Endothelial cell of umbilical vein (primary cell): Measurements from ENCODE around the gene UBE3B. TPM values are rescaled to one million over a fixed set of nuclear protein-coding genes. Genes with fewer than 3 reads are reported as not detected.

ENCODE experiments used
- BruUV-seq: library from RNA; stranded (reverse); fragments of 400-500 nt; replicated peaks from 2 replicates; lab custom pipeline; 2021; lab: Mats Ljungman, UMichigan
- CTCF ChIA-PET: fragments of 300-600, 350-600 bp; sonication (Branson Sonifier 250); formaldehyde crosslinking; loops from one replicate; lab custom pipeline; 2021; ENCODE audit warnings: antibody characterized with exemption, inconsistent platforms; lab: Charles Lee
- POLR2A ChIA-PET: fragments of 300-600, 350-600 bp; sonication (Branson Sonifier 250); formaldehyde crosslinking; loops from one replicate; lab custom pipeline; 2021; ENCODE audit warnings: antibody characterized with exemption, inconsistent platforms; lab: Charles Lee
- DNase-seq: peaks from one replicate; pipeline ENCODE4 v3.0.0-alpha.2; 2011; ENCODE audit warnings: low read depth, low spot score
- FAIRE-seq: peaks from 2 replicates; lab custom pipeline; 2011; peaks lifted over from hg19 to GRCh38; lab: Jason Lieb, UNC
- H2AFZ ChIP-seq: 2 replicates; pipeline ENCODE4 v1.6.0; 2012; ENCODE audit warnings: low read depth, low read length, control low read depth, inconsistent platforms
- H3K27ac ChIP-seq: 2 replicates; pipeline ENCODE4 v1.5.1; 2011; ENCODE audit warnings: low read depth, mild to moderate bottlenecking, control low read depth, low read length, moderate library complexity; ENCODE audit not compliant: insufficient read depth
- H3K27me3 ChIP-seq, 2 experiments: 2 replicates each; pipeline versions ENCODE4 v1.6.0 to v1.6.1; 2011; ENCODE audit warnings: low read length in 2 of 2, mixed read lengths in 1 of 2; ENCODE audit not compliant: control insufficient read depth in 2 of 2, insufficient read depth in 2 of 2
- H3K36me3 ChIP-seq, 2 experiments: 2 replicates in 1 of 2; 3 replicates in 1 of 2; pipeline ENCODE4 v1.5.1; 2011; ENCODE audit warnings: low read length in 2 of 2, mild to moderate bottlenecking in 1 of 2, moderate library complexity in 1 of 2; ENCODE audit not compliant: control insufficient read depth in 2 of 2, insufficient read depth in 2 of 2; ENCODE audit errors: extremely low read depth in 1 of 2
- H3K4me1 ChIP-seq: 3 replicates; pipeline ENCODE4 v1.5.1; 2011; ENCODE audit warnings: mild to moderate bottlenecking, low read length; ENCODE audit not compliant: control insufficient read depth, insufficient read depth; ENCODE audit errors: extremely low read depth
- H3K4me2 ChIP-seq: 2 replicates; pipeline ENCODE4 v1.6.1; 2011; ENCODE audit warnings: low read length, control low read depth, mixed read lengths; ENCODE audit not compliant: insufficient read depth
- H3K4me3 ChIP-seq, 3 experiments: fragments of 200-600 bp in 1 of 3; sonication (generic), shearing (Covaris generic) in 1 of 3; replicated peaks in 1 of 3; 2 replicates each; pipeline ENCODE4 v1.5.1; 2011 to 2016; ENCODE audit warnings: control low read depth in 3 of 3, low read length in 3 of 3, mild to moderate bottlenecking in 2 of 3, inconsistent platforms in 1 of 3, low read depth in 1 of 3, moderate library complexity in 1 of 3; ENCODE audit not compliant: insufficient read depth in 1 of 3
- H3K79me2 ChIP-seq: 2 replicates; pipeline ENCODE4 v1.6.0; 2012; ENCODE audit warnings: low read length, inconsistent platforms; ENCODE audit not compliant: control insufficient read depth, insufficient read depth
- H3K9ac ChIP-seq: replicated peaks from 2 replicates; pipeline ENCODE3; 2011; ENCODE audit warnings: low read length, control low read depth; ENCODE audit not compliant: insufficient read depth; ENCODE audit errors: extremely low read depth
- H3K9me1 ChIP-seq: replicated peaks from 3 replicates; pipeline ENCODE4 v1.6.0; 2011; ENCODE audit warnings: mild to moderate bottlenecking, low read length; ENCODE audit not compliant: control insufficient read depth, insufficient read depth; ENCODE audit errors: extremely low read depth
- H3K9me3 ChIP-seq: replicated peaks from 2 replicates; pipeline ENCODE4 v1.5.1; 2012; ENCODE audit warnings: low read length, inconsistent platforms; ENCODE audit not compliant: control insufficient read depth, insufficient read depth
- H4K20me1 ChIP-seq: replicated peaks from 2 replicates; pipeline ENCODE3; 2011; ENCODE audit warnings: mild to moderate bottlenecking, low read length; ENCODE audit not compliant: control insufficient read depth, insufficient read depth; ENCODE audit errors: extremely low read depth
- EZH2 ChIP-seq: IDR thresholded peaks from 2 replicates; pipeline ENCODE4 v1.6.1; 2012; ENCODE audit warnings: borderline replicate concordance, low read depth, mild to moderate bottlenecking, moderate library complexity, low read length, inconsistent platforms; ENCODE audit not compliant: severe bottlenecking
- FOS ChIP-seq: IDR thresholded peaks from 2 replicates; pipeline ENCODE4 v1.6.1; 2011; ENCODE audit warnings: mild to moderate bottlenecking, low read length, moderate library complexity, borderline replicate concordance; ENCODE audit not compliant: insufficient read depth
- GATA2 ChIP-seq: IDR thresholded peaks from 2 replicates; pipeline ENCODE4 v1.7.0; 2011; ENCODE audit warnings: low read depth, mild to moderate bottlenecking, moderate library complexity, mixed read lengths, low read length; ENCODE audit not compliant: insufficient read length, insufficient read depth
- JUN ChIP-seq: IDR thresholded peaks from 2 replicates; pipeline ENCODE4 v1.6.1; 2011; ENCODE audit warnings: borderline replicate concordance, low read depth; ENCODE audit not compliant: insufficient read length, insufficient read depth
- MYC ChIP-seq: IDR thresholded peaks from one replicate; pipeline ENCODE4 v1.6.1; 2011; ENCODE audit warnings: mild to moderate bottlenecking, low read depth, low read length
- POLR2A ChIP-seq: IDR thresholded peaks from 2 replicates; pipeline ENCODE4 v1.6.1; 2012; ENCODE audit warnings: low read depth, mild to moderate bottlenecking, control low read depth, low read length
- POLR2AphosphoS5 ChIP-seq: IDR thresholded peaks from 2 replicates; pipeline ENCODE4 v1.6.1; 2012; ENCODE audit warnings: low read depth, mild to moderate bottlenecking, control low read depth, low read length, moderate library complexity; ENCODE audit not compliant: insufficient read depth
- dilution Hi-C: fragments of 300-500 bp; cut with MboI; formaldehyde crosslinking; loops from one replicate; pipeline ENCODE4 v1.15.0; 2019; ENCODE audit warnings: low sequenced_read_pairs; ENCODE audit not compliant: extremely low pct_ligation_motif_present
- intact Hi-C: fragments of 100-400 bp; cut with micrococcal nuclease; formaldehyde crosslinking; loops from one replicate; pipeline ENCODE4 v1.10.0; 2022
- polyA plus RNA-seq, 4 experiments: library from polyadenylated mRNA; depleted of rRNA in 3 of 4; stranded (reverse) in 3 of 4; unstranded in 1 of 4; fragments of >200 nt; gene quantifications; 2 replicates each; pipeline versions ENCODE4 v1.2.1 to v1.2.3, GENCODE V29; 2011 to 2012; ENCODE audit warnings: missing spikeins in 1 of 4
- total RNA-seq: library from RNA; stranded (reverse); gene quantifications from 2 replicates; pipeline ENCODE4 v1.2.3, GENCODE V29; 2021
- TF ChIP-seq, protein P1 (sequence below): IDR thresholded peaks from 2 replicates; pipeline ENCODE4 v1.6.1; 2011; ENCODE audit not compliant: insufficient read depth, insufficient read length
- TF ChIP-seq, protein P2 (sequence below), 2 donors: IDR thresholded peaks; 1 replicate in 1 of 2; 2 replicates in 1 of 2; pipeline ENCODE4 v1.5.1; 2011; ENCODE audit warnings: low read length in 2 of 2, mild to moderate bottlenecking in 2 of 2, moderate library complexity in 2 of 2, control low read depth in 1 of 2, inconsistent platforms in 1 of 2, low read depth in 1 of 2; ENCODE audit not compliant: insufficient read depth in 1 of 2; ENCODE audit errors: extremely low read depth in 1 of 2

The UBE3B gene
- total and polyA plus RNA-seq, 2 donors (not counting 3 experiments of a cell fraction or from before 2014, with no cell fraction given) = 24.9 to 40.8 TPM

DNA sequence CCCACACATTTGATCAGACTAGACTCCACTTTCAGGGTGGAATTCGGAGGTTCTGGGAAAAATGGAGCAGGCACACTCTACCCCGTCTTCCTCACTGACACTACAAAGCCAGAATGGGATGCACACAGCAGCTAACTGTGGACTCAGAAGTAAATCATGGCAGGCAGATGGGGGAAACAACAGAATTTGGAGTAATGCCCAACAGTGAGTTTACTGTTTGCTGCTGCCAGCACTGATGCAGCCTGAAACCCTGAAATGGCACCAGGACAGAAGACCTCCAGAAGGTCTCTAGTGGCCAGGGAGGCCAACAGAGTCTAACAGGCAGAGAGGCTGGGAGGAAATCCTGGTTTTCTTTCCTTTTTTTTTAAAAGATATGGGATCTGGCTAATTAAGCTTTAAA lies 24.9 kb upstream of the UBE3B start:
- Histone ChIP-seq H3K9me1 (no peaks in the 10 kb centered on the region), H3K9me3 (no peaks in the 10 kb centered on the region), H3K4me1 (peaks cover 14% of the 10 kb centered on the region), H3K27ac (no peak overlapping the region), H3K36me3 (peaks cover 28 to 61% of the 10 kb centered on the region in 2 experiments), H3K9ac (no peak overlapping the region), H3K4me3 (no peak overlapping the region), H2AFZ (no peak overlapping the region), H3K27me3 (no peaks in the 10 kb centered on the region), H3K79me2 (peaks cover 24% of the 10 kb centered on the region), H3K4me2 (no peak overlapping the region), H4K20me1 (peaks cover 3% of the 10 kb centered on the region)
- intact Hi-C loops = no loop called here
- no peak for DNase-seq
- no TSS peak for BruUV-seq
- TF ChIP-seq POLR2A = no peak
- no peak for TF ChIP-seq MYC
- no peak for TF ChIP-seq POLR2AphosphoS5
- ChIA-PET POLR2A (no interaction called here), CTCF (interaction anchor here (0.8 to 3.8 kb wide), 5 partner anchors 10 to 25 kb away, joined by 3 to 14 read pairs (median 6); partner anchors contain the start of genes KCTD10 and UBE3B)
- dilution Hi-C loops = no loop called here
- no peak for FAIRE-seq

DNA sequence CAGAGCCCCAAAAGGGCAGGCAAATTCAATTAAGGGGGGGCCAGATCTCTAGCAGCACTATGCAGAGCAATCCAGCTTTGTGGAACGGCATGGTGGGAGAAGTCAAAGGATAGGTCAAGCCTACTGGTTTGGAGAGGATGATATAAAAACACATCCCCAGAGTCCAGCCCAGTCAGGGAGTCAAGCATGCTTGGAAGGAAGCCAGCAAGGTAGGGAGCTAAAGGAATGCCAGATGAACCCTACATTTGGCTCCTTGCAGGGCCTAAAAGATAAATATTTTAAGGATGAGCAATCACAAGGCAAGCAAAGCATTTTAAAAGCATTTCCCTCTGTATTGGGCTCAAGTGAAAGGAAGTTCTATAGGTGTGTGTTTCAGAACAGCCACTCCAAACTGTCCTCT lies 21.7 kb upstream of the UBE3B start:
- H4K20me1 ChIP-seq = no peaks in the 10 kb centered on the region
- no peaks in the 10 kb centered on the region for H3K27me3 ChIP-seq
- H2AFZ ChIP-seq = no peak overlapping the region
- peaks cover 30% of the 10 kb centered on the region for H3K4me1 ChIP-seq
- H3K4me2 ChIP-seq = no peak overlapping the region
- H3K9me1 ChIP-seq = no peaks in the 10 kb centered on the region
- no peak overlapping the region for H3K4me3 ChIP-seq
- CTCF ChIA-PET = interaction anchor here (3.8 kb wide), 1 partner anchor 23 kb away, joined by 14 read pairs; no protein-coding TSS in a partner anchor
- no peak overlapping the region for H3K27ac ChIP-seq
- FAIRE-seq = no peak
- POLR2A ChIA-PET = no interaction called here
- intact Hi-C loops (no loop called here), dilution Hi-C loops (no loop called here)
- peaks cover 42% of the 10 kb centered on the region for H3K79me2 ChIP-seq
- no peak for TF ChIP-seq EZH2
- TF ChIP-seq FOS = no peak
- no peak for TF ChIP-seq POLR2AphosphoS5
- TF ChIP-seq, protein P1, sequence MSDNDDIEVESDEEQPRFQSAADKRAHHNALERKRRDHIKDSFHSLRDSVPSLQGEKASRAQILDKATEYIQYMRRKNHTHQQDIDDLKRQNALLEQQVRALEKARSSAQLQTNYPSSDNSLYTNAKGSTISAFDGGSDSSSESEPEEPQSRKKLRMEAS = no peak
- TF ChIP-seq, protein P2, sequence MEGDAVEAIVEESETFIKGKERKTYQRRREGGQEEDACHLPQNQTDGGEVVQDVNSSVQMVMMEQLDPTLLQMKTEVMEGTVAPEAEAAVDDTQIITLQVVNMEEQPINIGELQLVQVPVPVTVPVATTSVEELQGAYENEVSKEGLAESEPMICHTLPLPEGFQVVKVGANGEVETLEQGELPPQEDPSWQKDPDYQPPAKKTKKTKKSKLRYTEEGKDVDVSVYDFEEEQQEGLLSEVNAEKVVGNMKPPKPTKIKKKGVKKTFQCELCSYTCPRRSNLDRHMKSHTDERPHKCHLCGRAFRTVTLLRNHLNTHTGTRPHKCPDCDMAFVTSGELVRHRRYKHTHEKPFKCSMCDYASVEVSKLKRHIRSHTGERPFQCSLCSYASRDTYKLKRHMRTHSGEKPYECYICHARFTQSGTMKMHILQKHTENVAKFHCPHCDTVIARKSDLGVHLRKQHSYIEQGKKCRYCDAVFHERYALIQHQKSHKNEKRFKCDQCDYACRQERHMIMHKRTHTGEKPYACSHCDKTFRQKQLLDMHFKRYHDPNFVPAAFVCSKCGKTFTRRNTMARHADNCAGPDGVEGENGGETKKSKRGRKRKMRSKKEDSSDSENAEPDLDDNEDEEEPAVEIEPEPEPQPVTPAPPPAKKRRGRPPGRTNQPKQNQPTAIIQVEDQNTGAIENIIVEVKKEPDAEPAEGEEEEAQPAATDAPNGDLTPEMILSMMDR (IDR thresholded peaks at IDR 0.05; ENCODE audit: extremely low read depth in 1 of 2, insufficient read depth in 1 of 2, low read depth in 1 of 2, low read length in 2 of 2) = no peak
- no peak for TF ChIP-seq MYC
- no peak for TF ChIP-seq GATA2
- TF ChIP-seq POLR2A = no peak
- TF ChIP-seq JUN = no peak
- no peak for DNase-seq
- no TSS peak for BruUV-seq
- peaks cover 28 to 62% of the 10 kb centered on the region in 2 experiments for H3K36me3 ChIP-seq
- no peak overlapping the region for H3K9ac ChIP-seq
- H3K9me3 ChIP-seq = no peaks in the 10 kb centered on the region
